Stimulated activated CD8-positive, alpha-beta memory T cell treated with anti-CD3 and anti-CD28 coated beads, Interleukin-2, amount 100 ng/mL, for 48 hours (primary cell): ENCODE results near the gene LSP1.

ENCODE experiments used
- DNase-seq, 2 donors: peaks; one replicate each; pipeline ENCODE4 v3.0.0-alpha.2; 2020; ENCODE audit warnings: low read depth in 2 of 2

Gene LSP1

GRCh38 chr11:1888811-1889210 lies 35.9 kb downstream of the LSP1 start:
- DNase-seq = no peak

- DNase-seq = peak; percentile 57 to 61
Measured at GRCh38 chr11:1889224-1889930, 36.5 kb downstream of the LSP1 start.

GRCh38 chr11:1889941-1890855 lies 37.3 kb downstream of the LSP1 start:
- no peak for DNase-seq

- DNase-seq = no peak
Measured at GRCh38 chr11:1890856-1891830, 38.3 kb downstream of the LSP1 start.

GRCh38 chr11:1891831-1892115 lies 38.9 kb downstream of the LSP1 start, which contains the start of gene PRR33:
Gene PRR33 (minus strand): TSS chr11:1891895. CDS start chr11:1890584, 1,311 bp downstream.
- DNase-seq = no peak

GRCh38 chr11:1892116-1892515 lies 39.2 kb downstream of the LSP1 start:
- no peak for DNase-seq

- DNase-seq = no peak
Measured at GRCh38 chr11:1892558-1892957, 39.7 kb downstream of the LSP1 start.

- no peak for DNase-seq
Measured at GRCh38 chr11:1893581-1894359, 40.9 kb downstream of the LSP1 start.

GRCh38 chr11:1894759-1895158 lies 41.9 kb downstream of the LSP1 start:
- no peak for DNase-seq

GRCh38 chr11:1896468-1896867 lies 43.6 kb downstream of the LSP1 start:
- no peak for DNase-seq

- DNase-seq = no peak
Measured at GRCh38 chr11:1896923-1897322, 44.0 kb downstream of the LSP1 start.

- no peak for DNase-seq
Measured at GRCh38 chr11:1899090-1899489, 46.2 kb downstream of the LSP1 start.

GRCh38 chr11:1899686-1900085 lies 46.8 kb downstream of the LSP1 start:
- DNase-seq = no peak

GRCh38 chr11:1906181-1906580 lies 53.3 kb downstream of the LSP1 start:
- no peak for DNase-seq

GRCh38 chr11:1906611-1907423 lies 53.9 kb downstream of the LSP1 start:
- DNase-seq = no peak

- no peak for DNase-seq
Measured at GRCh38 chr11:1908618-1909017, 55.7 kb downstream of the LSP1 start.

- no peak for DNase-seq
Measured at GRCh38 chr11:1909524-1909923, 56.6 kb downstream of the LSP1 start.

GRCh38 chr11:1912289-1912878 lies 59.5 kb downstream of the LSP1 start:
- no peak for DNase-seq

- no peak for DNase-seq
Measured at GRCh38 chr11:1913271-1914060, 60.6 kb downstream of the LSP1 start.
